GM19463 (cell line): ENCODE measurements around the gene SRSF1.
"Not testable (repeated sequence)": the region's sequence is repeated elsewhere in the genome, so short reads cannot be mapped to it uniquely, and the experiment has no call there.

Source experiments
- ATAC-seq: cut with Tn5 transposase; IDR thresholded peaks from one replicate; pipeline ENCODE4 v1.9.1; 2021; ENCODE audit warnings: mild to moderate bottlenecking, moderate library complexity; ENCODE audit not compliant: unreplicated experiment

The SRSF1 gene, protein sequence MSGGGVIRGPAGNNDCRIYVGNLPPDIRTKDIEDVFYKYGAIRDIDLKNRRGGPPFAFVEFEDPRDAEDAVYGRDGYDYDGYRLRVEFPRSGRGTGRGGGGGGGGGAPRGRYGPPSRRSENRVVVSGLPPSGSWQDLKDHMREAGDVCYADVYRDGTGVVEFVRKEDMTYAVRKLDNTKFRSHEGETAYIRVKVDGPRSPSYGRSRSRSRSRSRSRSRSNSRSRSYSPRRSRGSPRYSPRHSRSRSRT

DNA sequence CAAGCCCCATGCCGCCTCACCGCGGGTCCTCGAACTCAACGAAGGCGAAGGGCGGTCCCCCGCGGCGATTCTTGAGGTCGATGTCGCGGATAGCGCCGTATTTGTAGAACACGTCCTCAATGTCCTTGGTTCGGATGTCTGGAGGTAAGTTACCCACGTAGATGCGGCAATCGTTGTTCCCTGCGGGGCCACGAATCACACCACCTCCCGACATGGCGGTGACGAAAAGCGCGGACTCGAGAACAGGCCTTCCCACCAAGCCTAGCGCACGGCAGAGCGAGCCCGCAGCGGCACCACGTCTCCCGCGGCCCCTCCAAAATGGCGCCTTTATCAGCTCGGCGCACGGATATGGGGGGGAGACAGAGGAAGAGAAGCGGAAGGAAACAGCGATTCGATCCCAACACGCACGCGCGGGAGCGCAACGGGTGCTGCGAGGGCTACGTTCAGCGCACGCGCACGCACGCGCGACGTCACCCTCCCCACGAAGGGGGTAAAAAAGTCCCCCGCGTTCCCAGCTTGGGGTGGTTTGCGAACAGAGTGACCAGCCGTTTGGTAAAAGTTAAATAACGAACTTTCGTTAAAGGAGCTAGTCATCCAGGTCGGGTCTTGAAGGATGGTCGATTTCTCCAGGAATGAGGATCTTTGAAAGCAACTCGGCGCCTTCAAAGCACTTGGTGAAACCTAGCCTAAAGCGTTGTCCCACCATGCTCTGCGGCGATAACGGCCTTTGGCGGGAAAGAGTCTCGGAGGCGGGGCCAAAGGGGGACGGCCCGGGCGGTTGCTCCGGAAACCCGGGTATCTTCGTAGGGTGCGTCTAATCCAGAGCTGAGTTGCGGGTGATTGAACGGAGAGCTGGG lies at the start of gene SRSF1:
TSS of gene SRSF1 (minus strand) at position 323 of the 857 bp plus-strand sequence. CDS start at position 214, 109 bp downstream.
- ATAC-seq = peak; percentile 94

DNA sequence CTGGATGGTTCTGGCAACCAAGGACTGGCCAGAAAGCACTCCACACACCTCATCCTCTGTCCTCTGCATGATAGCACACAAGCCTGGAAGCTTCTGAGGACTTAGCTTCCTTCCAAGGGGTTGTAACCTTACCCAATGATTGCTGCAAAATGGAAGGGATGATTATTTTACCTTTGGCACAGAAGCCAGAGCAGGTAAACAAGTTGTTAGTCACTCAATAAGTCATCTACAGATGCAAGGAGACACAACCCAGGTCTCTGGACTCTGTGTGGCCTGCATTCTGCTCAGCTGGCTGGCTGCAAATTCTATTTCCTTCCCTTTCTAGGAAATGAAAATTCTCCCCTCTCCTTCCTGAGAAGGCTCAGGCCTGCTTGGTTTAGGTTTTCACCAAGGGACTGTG lies 49.4 kb upstream of the SRSF1 start:
- no peak for ATAC-seq

DNA sequence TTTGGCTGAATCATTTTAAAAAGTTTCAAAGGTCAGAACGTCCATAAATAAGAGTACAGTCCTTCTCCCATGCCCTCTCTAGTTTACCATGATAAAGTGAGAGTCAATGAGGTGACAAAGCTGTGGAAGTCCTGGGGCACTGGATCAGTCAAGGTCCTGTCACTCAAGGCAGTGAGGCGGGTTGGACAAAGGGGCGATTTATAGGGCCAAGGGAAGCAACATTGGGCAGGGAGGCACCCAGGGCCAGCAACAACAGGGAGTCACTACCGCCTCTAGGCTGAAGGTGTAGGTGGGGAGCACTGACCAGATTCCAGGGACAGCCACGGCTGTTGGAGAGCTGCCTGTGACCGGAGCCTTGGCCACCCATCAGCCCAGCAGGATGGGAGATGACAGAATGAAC lies 47.6 kb upstream of the SRSF1 start:
- no peak for ATAC-seq

DNA sequence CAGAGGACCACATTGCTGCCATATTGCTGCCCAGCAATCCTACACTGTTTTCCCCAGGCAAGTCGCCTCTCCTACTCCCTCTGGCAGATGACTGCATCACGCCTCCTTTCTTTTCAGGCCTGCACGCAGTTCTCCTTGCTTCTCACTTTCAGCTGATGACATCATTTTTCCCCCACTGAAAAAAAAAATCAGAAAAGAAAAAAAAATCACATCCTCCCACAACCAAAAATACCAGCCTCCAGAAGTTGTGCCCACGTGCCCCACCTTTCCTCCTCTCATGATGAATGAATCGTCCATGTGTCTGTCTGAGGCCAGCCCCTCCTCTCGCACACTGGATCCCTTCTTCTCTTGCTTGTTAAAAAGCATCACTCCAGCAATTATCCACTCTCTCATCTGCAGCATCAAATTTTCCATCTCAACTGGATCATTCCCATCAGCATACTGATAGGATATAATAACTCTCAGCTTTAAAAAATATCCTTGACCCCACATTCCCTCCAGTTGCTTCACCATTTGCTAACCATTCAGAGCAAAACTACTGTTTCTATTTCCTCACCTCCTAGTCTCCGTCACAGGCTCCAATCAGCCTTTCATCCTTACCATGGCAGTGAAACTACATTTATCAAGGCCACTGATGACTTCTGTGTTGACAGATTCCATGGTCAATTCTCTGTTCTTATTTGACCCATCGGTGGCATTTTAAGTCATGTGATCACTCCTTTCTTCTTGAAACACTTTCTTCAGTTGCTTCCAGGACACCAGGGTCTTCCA lies 46.1 kb upstream of the SRSF1 start:
- ATAC-seq = no peak

DNA sequence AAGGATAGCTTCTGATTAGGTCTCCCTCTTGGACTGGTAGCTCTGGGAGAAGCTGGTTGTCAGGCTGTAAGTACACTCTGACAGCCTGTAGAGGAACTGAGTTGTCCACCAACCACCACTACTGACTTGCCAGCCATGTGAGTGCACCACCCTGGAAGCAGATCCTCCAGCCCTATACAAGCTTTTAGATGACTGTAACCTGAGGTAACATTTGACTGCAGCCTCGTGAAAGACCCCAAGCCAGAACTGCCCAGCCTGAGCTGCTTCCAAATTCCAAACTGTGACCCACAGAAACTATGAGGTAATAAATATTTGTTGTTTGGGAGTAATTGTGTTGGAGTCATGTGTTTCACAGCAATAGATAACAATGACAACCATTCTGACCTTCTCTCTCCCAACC lies 45.4 kb upstream of the SRSF1 start:
- no peak for ATAC-seq

DNA sequence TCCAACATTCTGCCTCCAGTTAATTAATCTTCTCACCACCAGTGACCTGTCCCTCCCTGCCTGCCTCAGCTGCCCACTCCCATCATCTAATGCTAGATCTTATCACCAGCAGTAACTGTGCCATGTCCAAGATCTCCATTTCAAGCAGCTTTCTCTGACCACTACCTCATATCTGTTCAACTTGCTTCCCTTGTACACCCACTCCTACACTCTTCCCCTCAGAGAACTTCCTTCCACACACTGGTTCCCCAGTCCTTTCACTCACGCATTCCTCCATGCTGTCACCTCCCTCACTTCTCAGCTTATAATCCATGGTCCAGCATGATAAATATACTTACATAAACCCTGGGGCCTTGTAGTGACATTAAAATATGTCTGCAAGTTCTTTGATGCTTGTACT lies 44.4 kb upstream of the SRSF1 start:
- ATAC-seq = no peak

DNA sequence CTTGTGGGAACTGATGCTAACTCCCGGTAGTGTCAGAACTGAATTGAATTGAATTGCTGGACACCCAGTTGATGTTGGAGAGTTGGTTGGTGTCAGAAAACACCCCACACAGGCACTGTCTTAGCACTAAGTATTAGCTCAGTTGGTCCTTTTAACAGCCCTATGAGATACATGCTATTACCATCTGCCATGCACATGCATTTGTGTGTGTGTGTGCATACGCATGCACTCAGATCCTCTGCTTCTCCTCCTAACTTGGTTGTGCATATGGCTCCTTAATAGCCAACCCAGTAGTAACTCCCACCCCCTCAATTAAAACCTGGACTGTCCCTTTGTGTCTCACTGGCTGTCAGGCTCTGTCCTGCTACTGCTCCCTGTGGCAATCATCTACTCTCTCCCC lies 43.9 kb upstream of the SRSF1 start:
- no peak for ATAC-seq

DNA sequence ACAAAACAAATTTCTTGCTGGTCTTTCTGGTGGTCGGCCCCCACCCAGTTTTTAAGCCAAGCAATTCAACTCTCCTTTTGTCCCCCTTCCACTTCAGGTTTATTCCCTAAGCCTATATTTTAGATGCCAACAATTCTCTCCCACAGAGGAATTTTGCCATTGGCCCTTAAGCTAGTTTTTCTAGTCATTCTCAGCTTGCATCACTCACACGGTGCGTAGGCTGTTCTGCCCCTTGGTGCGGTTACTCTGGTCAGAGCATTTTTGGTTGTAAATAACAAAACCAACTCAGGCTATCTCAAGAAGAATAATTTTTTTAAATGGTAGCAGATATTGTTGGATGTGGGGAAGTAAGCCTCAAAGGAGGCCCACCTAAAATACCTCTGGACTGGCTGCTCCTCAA lies 42.5 kb upstream of the SRSF1 start:
- ATAC-seq = no peak

DNA sequence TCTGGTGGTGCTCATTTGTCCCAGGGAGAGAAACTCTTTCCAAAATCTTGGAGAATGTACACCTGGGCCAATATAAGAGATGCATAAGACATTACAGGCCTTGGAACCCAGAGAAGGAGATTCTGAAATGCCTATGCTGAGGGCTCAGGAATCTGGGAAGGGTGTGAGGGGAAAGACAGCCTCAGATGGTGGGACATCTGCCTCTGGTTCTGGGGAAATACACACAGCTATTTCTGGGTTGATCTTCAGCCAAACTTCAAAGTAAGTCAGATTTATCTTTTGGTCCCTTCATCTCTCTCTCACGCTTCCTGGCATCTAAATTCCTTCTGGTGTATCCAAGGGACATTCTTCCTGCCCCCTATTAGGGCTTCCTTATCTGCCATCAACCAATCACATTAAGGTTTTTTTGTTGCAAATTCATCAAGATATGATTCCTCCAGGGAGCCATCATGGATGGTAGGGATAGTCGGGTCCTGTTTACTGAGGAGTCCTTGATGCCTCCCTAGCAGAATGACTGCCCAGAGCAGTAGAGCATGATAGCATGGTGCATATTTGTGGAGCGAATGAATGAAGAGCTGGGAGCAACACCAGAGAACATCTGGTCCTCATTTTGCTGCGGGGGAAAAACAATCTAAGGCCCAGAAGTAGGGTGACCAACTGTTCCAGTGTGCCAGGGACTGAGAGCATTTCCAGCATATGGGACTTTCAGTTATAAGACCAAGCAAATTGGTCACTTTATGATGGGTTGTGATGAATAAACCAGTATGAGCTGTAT lies 40.5 kb upstream of the SRSF1 start:
- no peak for ATAC-seq

DNA sequence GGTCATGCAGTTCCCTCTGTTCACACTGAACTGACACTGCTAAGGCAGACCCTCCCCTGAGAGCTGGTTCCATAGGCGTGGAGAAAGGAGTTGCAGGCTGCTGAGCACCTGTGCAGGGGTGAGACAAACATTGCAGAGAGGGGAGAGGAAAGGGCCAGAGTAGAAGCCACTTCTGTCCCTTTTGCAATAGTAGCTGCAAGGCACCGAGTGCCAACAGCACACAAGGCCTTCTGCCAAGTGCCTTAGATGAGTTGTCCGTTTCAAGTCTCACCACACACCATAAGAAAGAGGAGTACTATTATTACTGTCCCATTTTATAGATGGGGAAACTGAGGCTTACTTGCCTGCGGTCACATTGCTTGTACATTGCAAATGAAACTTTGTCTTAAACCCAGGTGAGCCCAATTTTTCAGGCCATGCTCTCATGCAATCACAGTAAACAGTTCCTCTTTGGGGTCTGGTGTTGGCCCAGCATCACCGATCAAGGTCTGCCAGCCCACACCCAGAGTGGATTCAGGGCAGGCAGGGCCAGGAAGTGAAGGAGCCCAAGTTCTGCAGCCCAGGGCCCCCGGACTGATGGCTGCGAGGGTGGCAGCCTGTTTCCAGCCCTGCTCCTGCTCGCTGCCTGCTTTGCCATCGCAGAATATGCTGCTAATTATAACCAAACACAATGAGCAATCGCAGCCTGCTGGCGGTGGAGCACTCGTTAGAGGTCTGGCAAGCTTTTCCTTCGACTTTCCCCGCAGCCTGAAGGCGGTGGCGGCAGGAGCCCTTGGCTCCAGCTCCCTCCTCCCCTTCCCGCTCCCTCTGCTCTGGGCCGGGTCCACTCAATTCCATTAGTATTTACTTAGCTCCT lies 39.4 kb upstream of the SRSF1 start:
- no peak for ATAC-seq

DNA sequence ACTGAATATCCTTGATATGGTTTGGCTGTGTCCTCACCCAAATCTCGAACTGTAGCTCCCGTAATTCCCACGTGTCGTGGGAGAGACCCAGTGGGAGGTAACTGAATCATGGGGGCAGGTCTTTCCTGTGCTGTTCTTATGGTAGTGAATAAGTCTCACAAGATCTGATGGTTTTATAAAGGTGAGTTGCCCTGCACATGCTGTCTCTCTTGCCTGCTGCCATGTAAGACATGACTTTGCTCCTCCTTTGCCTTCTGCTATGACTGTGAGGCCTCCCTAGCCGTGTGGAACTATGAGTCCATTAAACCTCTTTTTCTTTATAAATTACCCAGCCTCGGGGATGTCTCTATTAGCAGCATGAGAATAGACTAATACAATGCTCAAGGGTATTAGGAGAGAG lies 37.2 kb upstream of the SRSF1 start:
- not testable (repeated sequence) for ATAC-seq

DNA sequence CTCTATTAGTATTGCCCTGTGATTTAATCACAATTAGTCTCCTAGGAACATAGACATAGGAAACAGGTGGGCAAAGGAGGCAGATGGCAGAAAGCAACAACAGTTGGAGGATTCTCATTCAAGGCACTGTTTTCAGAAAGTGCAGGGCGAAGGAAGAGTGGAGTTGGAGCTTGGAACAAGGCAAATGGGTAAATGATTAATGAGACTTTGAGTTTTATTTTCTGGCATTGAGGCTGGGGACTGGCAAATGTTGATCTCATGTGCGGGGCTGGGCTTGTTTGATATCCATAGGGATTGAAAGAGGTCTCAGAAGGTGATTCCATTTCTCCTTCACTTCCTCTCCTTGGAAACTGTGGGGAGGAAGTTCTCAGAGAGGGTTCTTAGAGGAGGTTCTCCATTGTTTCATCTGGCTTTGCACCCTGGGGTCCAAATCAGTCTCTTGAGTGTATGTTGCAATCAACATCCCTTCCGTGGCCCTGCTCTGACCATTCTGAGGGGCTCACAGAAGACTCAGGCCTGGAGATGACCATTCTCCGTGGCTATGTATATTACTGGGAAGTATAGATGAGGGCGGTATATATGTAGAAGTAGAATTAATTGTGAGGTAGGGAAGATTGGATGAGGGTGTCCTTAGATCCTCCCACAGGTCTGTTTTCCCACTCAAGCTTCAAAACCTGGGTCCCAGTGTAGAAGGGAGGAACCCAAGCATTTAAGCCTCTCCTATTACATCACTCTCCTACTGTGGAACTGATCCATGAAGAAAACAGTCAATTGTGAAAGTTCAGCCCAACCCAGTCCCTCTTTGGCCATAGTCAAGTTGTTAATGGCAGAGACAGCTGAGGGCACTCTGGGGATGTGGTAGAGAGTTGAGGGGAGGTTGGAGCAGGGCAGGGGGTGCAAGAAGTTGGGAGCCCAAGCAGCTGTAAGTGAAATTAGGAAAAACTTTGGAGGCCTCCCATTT lies 36.5 kb upstream of the SRSF1 start:
- no peak for ATAC-seq

DNA sequence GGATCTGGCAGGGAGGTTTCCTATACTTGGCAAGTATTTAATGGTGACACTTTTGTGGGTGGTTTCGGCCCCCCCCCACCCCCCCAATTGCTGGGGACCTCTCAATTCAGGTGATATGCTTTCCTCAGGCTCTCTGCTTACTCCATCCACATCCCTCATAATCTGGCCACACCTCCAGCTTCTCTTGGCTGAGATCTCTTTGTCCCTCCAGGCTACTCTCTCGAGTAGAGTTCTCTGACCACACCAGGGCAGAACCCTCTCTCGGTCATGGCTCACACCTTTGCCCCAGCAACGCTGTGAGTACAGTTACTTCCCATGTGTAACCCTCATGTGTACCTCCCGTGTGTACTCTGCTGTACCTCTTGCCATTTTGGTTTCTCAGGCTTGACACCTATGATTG lies 34.1 kb upstream of the SRSF1 start:
- ATAC-seq = no peak

DNA sequence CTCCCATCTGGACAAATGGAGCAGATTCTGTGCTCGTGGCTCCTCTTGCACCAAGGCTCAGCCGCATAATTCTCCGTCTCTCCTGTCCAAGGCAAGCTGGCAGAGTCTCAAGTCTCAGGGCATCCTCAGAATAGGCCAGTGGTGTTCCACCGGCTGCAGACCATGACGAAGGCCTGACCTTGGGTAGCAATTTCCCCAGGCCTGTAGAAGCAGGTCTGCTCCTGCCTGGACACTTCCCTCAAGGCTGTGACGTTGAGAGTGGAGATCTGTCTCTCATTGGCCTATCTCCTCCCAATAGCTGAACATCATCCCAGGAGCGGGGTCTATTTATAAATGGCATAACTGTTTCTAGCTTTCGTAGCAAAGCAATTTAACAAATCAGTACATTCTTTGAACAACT lies 33.3 kb upstream of the SRSF1 start:
- no peak for ATAC-seq

DNA sequence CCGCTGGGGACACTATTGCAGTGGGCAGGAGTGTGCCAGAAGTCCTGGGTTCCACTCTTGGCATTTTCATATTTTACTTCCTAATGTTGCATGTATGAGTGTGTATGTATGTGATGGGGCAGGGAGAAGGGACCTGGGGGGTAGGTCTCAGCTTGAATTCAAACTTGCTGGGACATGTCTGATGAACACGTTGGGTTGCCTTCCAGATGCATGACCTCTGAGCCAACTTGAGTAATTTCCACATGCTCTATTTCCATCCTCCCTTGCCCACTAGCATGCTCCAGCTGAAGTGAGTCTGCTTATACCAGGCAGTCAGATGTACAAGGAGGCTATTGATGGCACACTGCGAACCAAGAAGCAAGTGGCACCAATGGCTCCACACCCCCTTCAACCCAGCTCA lies 32.9 kb upstream of the SRSF1 start:
- no peak for ATAC-seq

DNA sequence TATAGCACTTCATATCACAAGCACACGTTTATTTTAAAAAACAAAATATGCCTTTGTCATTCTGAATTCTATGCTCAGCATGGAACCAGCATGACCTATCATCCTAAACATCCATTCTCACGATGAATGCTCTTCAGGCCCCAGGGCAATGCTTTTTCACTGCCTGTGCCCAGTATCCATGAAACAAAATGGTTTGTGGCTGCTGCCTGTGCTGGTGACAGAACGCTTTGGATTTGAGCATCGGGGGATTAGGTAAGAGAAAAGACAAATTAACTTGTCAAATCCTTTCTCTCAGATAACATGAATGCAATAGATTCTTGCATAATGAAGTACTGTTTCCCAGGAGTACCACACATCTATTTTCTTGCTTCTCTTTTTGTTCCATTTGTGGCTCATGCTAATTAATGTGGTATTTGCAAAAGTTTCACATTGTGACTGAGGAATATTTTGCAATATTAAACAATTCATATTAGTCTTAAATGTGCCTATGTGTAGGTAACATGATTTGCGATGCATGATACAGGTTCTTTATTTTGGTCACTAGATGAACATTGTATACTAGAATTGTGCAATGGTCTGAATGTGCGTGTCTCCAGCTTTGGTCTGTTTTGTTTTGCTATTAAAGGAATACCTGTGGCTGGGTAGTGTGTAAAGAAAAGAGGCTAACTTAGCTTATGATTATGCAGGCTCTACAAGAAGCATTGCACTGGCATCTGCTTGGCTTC lies 25.8 kb upstream of the SRSF1 start:
- ATAC-seq = no peak

DNA sequence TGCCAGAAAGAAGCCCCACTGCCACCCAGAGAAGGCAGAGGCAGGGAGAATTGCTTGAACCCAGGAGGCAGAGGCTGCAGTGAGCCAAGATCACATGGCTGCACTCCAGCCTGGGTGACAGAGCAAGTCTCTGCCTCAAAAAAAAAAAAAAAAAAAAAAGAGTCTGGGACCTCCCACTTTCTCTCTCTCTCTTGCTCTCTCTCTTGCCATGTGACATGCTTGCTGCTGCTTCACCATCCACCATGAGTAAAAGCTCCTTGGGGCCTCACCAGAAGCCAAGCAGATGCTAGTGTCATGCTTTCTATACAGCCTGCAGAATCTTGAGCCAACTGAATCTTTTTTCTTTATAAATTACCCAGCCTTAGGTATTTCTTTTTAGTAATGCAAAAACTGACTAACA lies 21.5 kb upstream of the SRSF1 start:
- no peak for ATAC-seq

DNA sequence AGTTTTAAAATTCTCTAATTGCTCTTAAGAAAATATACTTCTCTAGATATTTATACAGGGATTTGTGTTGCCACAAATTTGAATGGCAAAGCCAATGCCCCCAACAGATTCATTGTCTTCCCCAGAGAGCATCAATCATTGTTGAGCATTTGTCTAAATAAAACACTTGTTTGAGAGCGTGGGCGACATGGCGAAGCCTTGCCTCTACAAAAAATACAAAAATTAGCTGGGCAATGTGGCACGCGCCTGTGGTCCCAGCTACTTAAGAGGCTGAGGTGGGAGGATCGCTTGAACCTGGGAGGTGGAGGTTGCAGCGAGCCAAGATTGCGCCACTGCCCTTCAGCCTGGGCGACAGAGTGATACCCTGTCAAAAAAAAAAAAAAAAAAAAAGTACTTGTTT lies 13.4 kb upstream of the SRSF1 start:
- no peak for ATAC-seq
